Stimulated activated CD4-positive, alpha-beta T cell treated with anti-CD3 and anti-CD28 coated beads, Interleukin-1b, Interleukin-23, amount 100 ng/mL, for 4 hours (primary cell): ENCODE measurements around the gene ABCA7.
"Not testable (repeated sequence)": the region's sequence is repeated elsewhere in the genome, so short reads cannot be mapped to it uniquely, and the experiment has no call there.

Experiments used
- DNase-seq, 2 donors: peaks; one replicate each; pipeline ENCODE4 v3.0.0-alpha.2; 2020; ENCODE audit warnings: low read depth in 2 of 2

The ABCA7 gene

GRCh38 chr19:1105008-1105872 is 65.3 kb downstream of the ABCA7 start:
- DNase-seq: no peak

GRCh38 chr19:1105873-1106840 is 66.2 kb downstream of the ABCA7 start:
- DNase-seq: no peak

DNA sequence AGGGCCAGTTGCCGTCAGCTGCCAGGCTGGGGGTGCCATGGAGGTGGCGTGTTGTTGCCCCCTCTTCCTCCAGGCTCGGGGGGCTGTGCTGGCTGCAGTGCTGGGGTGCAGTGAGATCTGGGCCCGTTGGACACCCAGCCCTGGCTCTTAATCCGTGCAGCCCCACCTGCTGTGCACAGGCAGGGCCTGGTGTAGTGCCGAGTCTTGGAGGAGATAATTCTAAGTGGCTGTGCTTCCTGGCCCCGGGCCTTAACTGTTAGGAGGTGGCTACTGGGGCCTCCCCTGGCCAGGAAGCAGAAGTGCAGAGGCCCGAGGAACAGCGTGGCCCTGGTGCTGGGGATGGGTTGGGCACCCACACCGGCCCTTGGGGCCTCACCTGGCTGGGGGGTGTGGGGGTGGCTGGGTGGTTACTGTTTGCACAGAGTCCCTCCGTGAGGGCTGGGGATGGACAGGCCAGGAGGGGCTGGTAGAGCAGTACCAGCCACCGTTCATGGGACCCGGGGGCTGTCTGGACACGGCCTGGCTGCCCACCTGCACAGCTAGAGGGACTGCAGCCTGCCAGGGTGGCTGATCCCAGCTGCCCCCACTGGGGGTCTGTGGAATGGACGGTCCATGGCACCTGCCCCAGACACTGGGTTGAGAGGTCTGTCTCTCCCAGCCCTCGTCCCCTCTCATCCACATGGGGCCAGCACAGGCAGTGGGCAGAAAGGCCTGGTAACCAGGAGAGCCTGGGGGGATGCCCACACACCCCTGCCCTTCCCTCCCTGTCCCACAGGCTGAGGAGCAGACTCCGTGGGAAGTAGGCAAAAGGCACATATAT is 67.1 kb downstream of the ABCA7 start:
- no peak for DNase-seq

- no peak for DNase-seq
These were observed 67.9 kb downstream of the ABCA7 start for GRCh38 chr19:1107661-1108261.

- DNase-seq: no peak
These were observed 68.6 kb downstream of the ABCA7 start for GRCh38 chr19:1108291-1109031.

DNA sequence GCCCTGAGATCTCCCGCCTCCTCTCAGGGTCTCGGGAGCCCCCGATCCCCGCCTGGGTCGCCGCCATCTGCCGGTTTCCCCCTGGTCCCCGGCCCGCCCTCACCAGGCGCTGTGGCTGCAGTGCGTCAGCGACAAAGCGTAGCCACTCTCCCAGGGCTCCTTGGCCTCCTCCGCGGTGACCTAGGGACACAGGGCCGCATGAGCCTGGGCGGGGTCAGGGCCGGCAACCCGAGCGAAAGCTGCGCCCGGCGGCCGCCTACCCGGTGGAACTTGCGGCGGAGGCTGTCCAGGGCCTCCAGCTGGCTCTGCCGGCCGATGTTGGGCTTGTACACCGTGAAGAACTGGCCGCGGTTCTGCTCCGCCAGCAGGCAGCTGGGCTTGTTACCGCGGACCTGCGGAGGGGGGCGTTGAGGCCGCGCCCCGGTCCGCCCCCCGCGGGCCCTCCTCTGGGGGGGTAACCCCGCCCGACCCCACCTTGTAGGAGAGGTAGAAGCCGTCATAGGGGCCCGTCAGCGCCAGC is 69.2 kb downstream of the ABCA7 start:
- no peak for DNase-seq

- no peak for DNase-seq
These were observed 70.1 kb downstream of the ABCA7 start for GRCh38 chr19:1109697-1110671.

- no peak for DNase-seq
These were observed 71.1 kb downstream of the ABCA7 start for GRCh38 chr19:1110809-1111640.

DNA sequence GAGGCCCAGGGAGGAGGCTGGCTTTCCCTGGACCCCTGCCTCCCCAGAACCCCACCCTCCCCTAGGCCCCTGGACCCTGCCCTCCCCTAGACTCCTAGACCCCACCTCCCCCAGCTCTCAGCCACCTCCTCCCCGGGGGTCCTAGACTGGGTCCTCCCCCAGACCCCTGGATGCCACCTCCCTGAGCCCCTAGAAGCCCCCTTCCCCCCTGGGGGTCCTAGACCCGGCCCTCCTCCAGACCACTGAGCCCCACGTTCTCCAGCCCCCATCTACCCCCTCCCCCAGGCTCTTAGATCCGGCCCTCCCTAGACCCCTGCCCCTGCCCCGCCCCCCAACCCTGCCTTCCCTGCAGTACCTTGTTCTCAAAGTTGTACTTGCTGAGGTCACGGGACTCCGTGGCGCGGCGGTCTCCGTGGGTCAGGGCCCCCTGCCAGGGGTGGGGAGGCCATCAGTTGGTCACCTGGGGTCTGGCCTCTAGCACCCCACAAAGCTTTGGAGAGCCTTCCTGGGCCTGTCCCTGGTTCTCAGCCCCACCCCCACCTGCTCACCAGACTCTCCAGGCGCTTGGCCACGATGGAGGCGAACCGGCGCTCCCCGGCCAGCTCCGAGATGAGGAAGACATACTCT is 71.8 kb downstream of the ABCA7 start:
- no peak for DNase-seq

- DNase-seq: no peak
These were observed 72.5 kb downstream of the ABCA7 start for GRCh38 chr19:1112268-1113029.

DNA sequence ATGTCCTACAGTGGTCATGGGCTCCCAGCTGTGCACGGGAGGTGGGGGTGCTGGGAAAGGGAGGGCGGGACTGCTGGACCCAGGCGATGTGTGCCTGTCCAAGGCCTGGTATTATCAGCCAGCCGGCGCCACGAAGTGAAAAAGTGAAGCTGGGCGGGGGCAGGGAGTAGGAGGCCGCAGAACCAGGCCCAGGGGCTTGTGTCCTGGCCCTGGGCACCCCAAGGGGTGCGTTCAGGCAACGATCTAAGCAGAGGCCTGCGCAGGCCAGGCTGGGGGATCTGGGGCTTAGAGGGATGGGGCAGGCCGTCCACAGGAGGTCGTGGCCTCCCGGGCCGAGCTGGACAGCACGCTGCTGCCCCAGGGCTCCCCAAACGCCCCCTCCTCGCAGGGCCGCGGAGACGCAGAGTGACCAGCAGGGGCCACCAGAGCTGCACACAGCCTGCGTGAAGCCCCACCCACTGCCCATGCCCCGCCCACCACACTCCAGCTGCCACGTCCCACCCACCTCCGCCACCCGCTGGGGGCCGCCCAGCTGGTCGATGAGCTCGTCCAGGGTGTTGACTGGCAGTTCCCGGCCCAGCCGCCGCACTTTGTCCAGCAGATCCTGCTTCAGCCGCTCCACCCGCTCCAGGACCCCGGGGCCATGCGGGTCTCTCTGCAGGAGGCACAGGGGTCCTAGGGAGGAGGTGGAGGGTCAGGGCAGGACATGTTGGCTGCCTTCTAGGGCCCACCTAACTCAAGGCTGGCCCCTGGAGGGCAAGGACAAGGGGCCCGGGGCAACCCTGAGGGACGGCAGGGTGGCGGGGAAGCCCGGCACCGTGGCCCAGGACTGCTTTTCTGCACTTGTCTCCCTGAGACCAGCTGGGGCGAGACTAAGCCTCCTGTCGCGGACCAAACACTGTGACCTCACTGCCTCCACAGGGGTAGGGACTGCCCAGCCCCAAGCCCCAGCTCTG is 73.4 kb downstream of the ABCA7 start:
- DNase-seq: peak; percentile 76 to 80

- no peak for DNase-seq
These were observed 74.1 kb downstream of the ABCA7 start for GRCh38 chr19:1113986-1114483.

DNA sequence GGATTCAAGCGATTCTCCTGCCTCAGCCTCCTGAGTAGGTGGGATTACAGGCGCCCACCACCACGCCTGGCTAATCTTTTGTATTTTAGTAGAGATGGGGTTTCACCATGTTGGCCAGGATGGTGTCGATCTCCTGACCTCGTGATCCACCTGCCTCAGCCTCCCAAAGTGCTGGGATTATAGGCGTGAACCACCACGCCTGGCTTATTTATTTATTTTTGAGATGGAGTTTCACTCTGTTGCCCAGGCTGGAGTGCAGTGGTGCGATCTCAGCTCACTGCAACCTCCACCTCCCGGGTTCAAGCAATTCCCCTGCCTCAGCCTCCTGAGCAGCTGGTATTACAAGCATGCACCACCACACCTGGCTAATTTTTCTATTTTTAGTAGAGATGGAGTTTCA is 74.8 kb downstream of the ABCA7 start:
- DNase-seq: not testable (repeated sequence)
